ENCODE data around the gene COPZ2. TPM values are rescaled to one million over a fixed set of nuclear protein-coding genes. Genes with fewer than 3 reads are reported as not detected.
A peak's percentile ranks its signal among the peaks of the same experiment; 100 is the strongest.
"Not testable (repeated sequence)": the region's sequence is repeated elsewhere in the genome, so short reads cannot be mapped to it uniquely, and the experiment has no call there.

The COPZ2 gene
- total and polyA plus RNA-seq, 4 donors: 59.9 to 108 (median 94.3) TPM

- 41 to 66% methylated on average over 2 of the region's 2 CpGs for WGBS, 2 donors
- Histone ChIP-seq H3K9me3 (ENCODE audit: control insufficient read depth, low read length) (no peaks in the 10 kb centered on the region), H3K4me3 (ENCODE audit: low read length in 2 of 2) (no peak overlapping the region), H3K36me3 (ENCODE audit: control insufficient read depth in 1 of 2, insufficient read depth in 2 of 2, low read length in 1 of 2) (peaks cover 0 to 4% of the 10 kb centered on the region in 2 donors), H3K4me1 (ENCODE audit: control insufficient read depth in 1 of 2, insufficient read depth in 2 of 2, low read length in 2 of 2) (no peaks in the 10 kb centered on the region), H3K27me3 (ENCODE audit: control insufficient read depth in 1 of 2, insufficient read depth in 2 of 2, low read length in 1 of 2) (no peaks in the 10 kb centered on the region), H3K27ac (ENCODE audit: low read depth in 1 of 2, low read length in 2 of 2) (no peak overlapping the region)
- ATAC-seq (ENCODE audit: low FRiP score) (peak; percentile 30), DNase-seq (no peak)
- intact Hi-C loops (cut with DNase I): no loop called here
Observed at GRCh38 chr17:48070195-48070594, 32.6 kb upstream of the COPZ2 start.

- Histone ChIP-seq H3K9me3 (ENCODE audit: control insufficient read depth, low read length) (no peaks in the 10 kb centered on the region), H3K4me1 (ENCODE audit: control insufficient read depth in 1 of 2, insufficient read depth in 2 of 2, low read length in 2 of 2) (no peaks in the 10 kb centered on the region), H3K27me3 (ENCODE audit: control insufficient read depth in 1 of 2, insufficient read depth in 2 of 2, low read length in 1 of 2) (no peaks in the 10 kb centered on the region), H3K36me3 (ENCODE audit: control insufficient read depth in 1 of 2, insufficient read depth in 2 of 2, low read length in 1 of 2) (no peaks in the 10 kb centered on the region), H3K4me3 (ENCODE audit: low read length in 2 of 2) (no peak overlapping the region), H3K27ac (ENCODE audit: low read depth in 1 of 2, low read length in 2 of 2) (no peak overlapping the region)
- 54 to 70% methylated on average over 3 of the region's 3 CpGs for WGBS, 2 donors
- DNase-seq: no peak
- ATAC-seq (ENCODE audit: low FRiP score): no peak
- intact Hi-C loops (cut with DNase I): no loop called here
Observed at GRCh38 chr17:48068491-48068961, 30.9 kb upstream of the COPZ2 start.

- ATAC-seq (ENCODE audit: low FRiP score); intact Hi-C loops (cut with DNase I); H3K36me3 ChIP-seq (ENCODE audit: control insufficient read depth in 1 of 2, insufficient read depth in 2 of 2, low read length in 1 of 2); H3K27ac ChIP-seq (ENCODE audit: low read depth in 1 of 2, low read length in 2 of 2); H3K4me1 ChIP-seq (ENCODE audit: control insufficient read depth in 1 of 2, insufficient read depth in 2 of 2, low read length in 2 of 2); H3K9me3 ChIP-seq (ENCODE audit: control insufficient read depth, low read length); H3K4me3 ChIP-seq (ENCODE audit: low read length in 2 of 2); H3K27me3 ChIP-seq (ENCODE audit: control insufficient read depth in 1 of 2, insufficient read depth in 2 of 2, low read length in 1 of 2); DNase-seq: not testable (repeated sequence)
- 54 to 61% methylated on average over 2 of the region's 2 CpGs for WGBS, 2 donors
Observed at GRCh38 chr17:48067808-48068207, 30.2 kb upstream of the COPZ2 start.

- Histone ChIP-seq H3K36me3 (ENCODE audit: control insufficient read depth in 1 of 2, insufficient read depth in 2 of 2, low read length in 1 of 2) (no peaks in the 10 kb centered on the region), H3K4me3 (ENCODE audit: low read length in 2 of 2) (no peak overlapping the region), H3K4me1 (ENCODE audit: control insufficient read depth in 1 of 2, insufficient read depth in 2 of 2, low read length in 2 of 2) (no peaks in the 10 kb centered on the region), H3K9me3 (ENCODE audit: control insufficient read depth, low read length) (no peaks in the 10 kb centered on the region), H3K27me3 (ENCODE audit: control insufficient read depth in 1 of 2, insufficient read depth in 2 of 2, low read length in 1 of 2) (no peaks in the 10 kb centered on the region), H3K27ac (ENCODE audit: low read depth in 1 of 2, low read length in 2 of 2) (no peak overlapping the region)
- intact Hi-C loops (cut with DNase I): no loop called here
- WGBS, 2 donors: 92 to 98% methylated on average over 3 of the region's 3 CpGs
- no peak for ATAC-seq (ENCODE audit: low FRiP score)
- no peak for DNase-seq
Observed at GRCh38 chr17:48067245-48067644, 29.6 kb upstream of the COPZ2 start.

- no peak overlapping the region for H3K27ac ChIP-seq (ENCODE audit: low read depth in 1 of 2, low read length in 2 of 2)
- H3K4me1 ChIP-seq (ENCODE audit: control insufficient read depth in 1 of 2, insufficient read depth in 2 of 2, low read length in 2 of 2): no peaks in the 10 kb centered on the region
- no peaks in the 10 kb centered on the region for H3K27me3 ChIP-seq (ENCODE audit: control insufficient read depth in 1 of 2, insufficient read depth in 2 of 2, low read length in 1 of 2)
- ATAC-seq (ENCODE audit: low FRiP score) (no peak), DNase-seq (no peak)
- H3K4me3 ChIP-seq (ENCODE audit: low read length in 2 of 2): no peak overlapping the region
- whole genome bisulfite sequencing, 2 donors: 83 to 84% methylated on average over 1 of the region's 1 CpG
- no peaks in the 10 kb centered on the region for H3K9me3 ChIP-seq (ENCODE audit: control insufficient read depth, low read length)
- intact Hi-C loops (cut with DNase I): no loop called here
- peaks cover 0 to 3% of the 10 kb centered on the region in 2 donors for H3K36me3 ChIP-seq (ENCODE audit: control insufficient read depth in 1 of 2, insufficient read depth in 2 of 2, low read length in 1 of 2)
Observed at GRCh38 chr17:48066656-48067055, 29.1 kb upstream of the COPZ2 start.

- H3K4me1 ChIP-seq (ENCODE audit: control insufficient read depth in 1 of 2, insufficient read depth in 2 of 2, low read length in 2 of 2): no peaks in the 10 kb centered on the region
- ATAC-seq (ENCODE audit: low FRiP score): no peak
- H3K27me3 ChIP-seq (ENCODE audit: control insufficient read depth in 1 of 2, insufficient read depth in 2 of 2, low read length in 1 of 2): no peaks in the 10 kb centered on the region
- H3K27ac ChIP-seq (ENCODE audit: low read depth in 1 of 2, low read length in 2 of 2): peak overlapping the region in 1 of 2 donors; percentile 38
- 86 to 95% methylated on average over 1 of the region's 1 CpG for WGBS, 2 donors
- H3K4me3 ChIP-seq (ENCODE audit: low read length in 2 of 2): no peak overlapping the region
- no peak for DNase-seq
- H3K9me3 ChIP-seq (ENCODE audit: control insufficient read depth, low read length): no peaks in the 10 kb centered on the region
- intact Hi-C loops (cut with DNase I): no loop called here
- H3K36me3 ChIP-seq (ENCODE audit: control insufficient read depth in 1 of 2, insufficient read depth in 2 of 2, low read length in 1 of 2): peaks cover 0 to 3% of the 10 kb centered on the region in 2 donors
Observed at GRCh38 chr17:48066192-48066591, 28.6 kb upstream of the COPZ2 start.

- H3K4me1 ChIP-seq (ENCODE audit: control insufficient read depth in 1 of 2, insufficient read depth in 2 of 2, low read length in 2 of 2): no peaks in the 10 kb centered on the region
- H3K36me3 ChIP-seq (ENCODE audit: control insufficient read depth in 1 of 2, insufficient read depth in 2 of 2, low read length in 1 of 2): peaks cover 0 to 4% of the 10 kb centered on the region in 2 donors
- H3K27ac ChIP-seq (ENCODE audit: low read depth in 1 of 2, low read length in 2 of 2): no peak overlapping the region
Observed at GRCh38 chr17:48064638-48065037, 27.0 kb upstream of the COPZ2 start.

GRCh38 chr17:48062273-48062672, 24.7 kb upstream of the COPZ2 start:
- Histone ChIP-seq H3K27ac (ENCODE audit: low read depth in 1 of 2, low read length in 2 of 2) (peak overlapping the region in 1 of 2 donors; percentile 7), H3K36me3 (ENCODE audit: control insufficient read depth in 1 of 2, insufficient read depth in 2 of 2, low read length in 1 of 2) (peaks cover 0 to 17% of the 10 kb centered on the region in 2 donors), H3K4me1 (ENCODE audit: control insufficient read depth in 1 of 2, insufficient read depth in 2 of 2, low read length in 2 of 2) (no peaks in the 10 kb centered on the region), H3K27me3 (ENCODE audit: control insufficient read depth in 1 of 2, insufficient read depth in 2 of 2, low read length in 1 of 2) (no peaks in the 10 kb centered on the region), H3K4me3 (ENCODE audit: low read length in 2 of 2) (no peak overlapping the region), H3K9me3 (ENCODE audit: control insufficient read depth, low read length) (no peaks in the 10 kb centered on the region)
- 96% methylated on average over 7 of the region's 7 CpGs for WGBS, 2 donors
- ATAC-seq (ENCODE audit: low FRiP score) (no peak), DNase-seq (no peak)
- intact Hi-C loops (cut with DNase I): no loop called here

More at GRCh38 chr17:48064638-48065037, 27.0 kb upstream of the COPZ2 start:
- no peaks in the 10 kb centered on the region for H3K27me3 ChIP-seq (ENCODE audit: control insufficient read depth in 1 of 2, insufficient read depth in 2 of 2, low read length in 1 of 2)
- H3K9me3 ChIP-seq (ENCODE audit: control insufficient read depth, low read length): no peaks in the 10 kb centered on the region
- H3K4me3 ChIP-seq (ENCODE audit: low read length in 2 of 2): no peak overlapping the region
- no peak for DNase-seq
- WGBS, 2 donors: 73 to 78% methylated on average over 3 of the region's 3 CpGs
- intact Hi-C loops (cut with DNase I): no loop called here
- ATAC-seq (ENCODE audit: low FRiP score): no peak

- whole genome bisulfite sequencing, 2 donors: 58 to 61% methylated on average over 7 of the region's 7 CpGs
- no peaks in the 10 kb centered on the region for H3K27me3 ChIP-seq (ENCODE audit: control insufficient read depth in 1 of 2, insufficient read depth in 2 of 2, low read length in 1 of 2)
- ATAC-seq (ENCODE audit: low FRiP score) (no peak), DNase-seq (no peak)
- no peak overlapping the region for H3K27ac ChIP-seq (ENCODE audit: low read depth in 1 of 2, low read length in 2 of 2)
- H3K9me3 ChIP-seq (ENCODE audit: control insufficient read depth, low read length): no peaks in the 10 kb centered on the region
- intact Hi-C loops (cut with DNase I): no loop called here
- no peaks in the 10 kb centered on the region for H3K4me1 ChIP-seq (ENCODE audit: control insufficient read depth in 1 of 2, insufficient read depth in 2 of 2, low read length in 2 of 2)
- peaks cover 0 to 17% of the 10 kb centered on the region in 2 donors for H3K36me3 ChIP-seq (ENCODE audit: control insufficient read depth in 1 of 2, insufficient read depth in 2 of 2, low read length in 1 of 2)
- H3K4me3 ChIP-seq (ENCODE audit: low read length in 2 of 2): no peak overlapping the region
Observed at GRCh38 chr17:48060249-48060648, 22.7 kb upstream of the COPZ2 start.

All from aorta (tissue), 5 donors.